HG02870 (cell line): ENCODE results near the gene ARHGEF38.
A peak's percentile ranks its signal among the peaks of the same experiment; 100 is the strongest.
"Not testable (repeated sequence)": the region's sequence is repeated elsewhere in the genome, so short reads cannot be mapped to it uniquely, and the experiment has no call there.

Experiments used
- ATAC-seq: cut with Tn5 transposase; IDR thresholded peaks from one replicate; pipeline ENCODE4 v1.9.1; 2021; ENCODE audit warnings: mild to moderate bottlenecking, moderate library complexity; ENCODE audit not compliant: unreplicated experiment

ARHGEF38 gene

GRCh38 chr4:105645440-105645839, 93.0 kb downstream of the ARHGEF38 start:
- ATAC-seq = no peak

DNA sequence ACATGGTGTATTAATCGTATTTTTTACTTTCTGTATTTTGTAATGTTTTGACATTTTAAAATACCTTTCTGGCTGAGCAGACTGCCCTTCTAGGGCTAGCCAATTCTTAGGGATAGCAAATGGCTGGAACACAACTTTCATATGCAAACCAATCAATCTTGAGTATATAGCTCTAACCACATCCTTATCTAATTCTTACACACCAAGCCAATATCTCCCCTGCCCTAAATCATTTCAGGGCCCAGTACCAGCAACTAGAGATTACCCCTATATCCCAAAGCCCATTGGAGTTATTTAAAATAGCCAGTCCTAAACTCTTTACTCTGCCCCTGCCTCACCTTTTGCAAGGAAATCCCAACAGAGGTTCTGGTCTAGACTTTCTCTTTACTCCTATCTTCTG, 97.8 kb downstream of the ARHGEF38 start:
- ATAC-seq = no peak

DNA sequence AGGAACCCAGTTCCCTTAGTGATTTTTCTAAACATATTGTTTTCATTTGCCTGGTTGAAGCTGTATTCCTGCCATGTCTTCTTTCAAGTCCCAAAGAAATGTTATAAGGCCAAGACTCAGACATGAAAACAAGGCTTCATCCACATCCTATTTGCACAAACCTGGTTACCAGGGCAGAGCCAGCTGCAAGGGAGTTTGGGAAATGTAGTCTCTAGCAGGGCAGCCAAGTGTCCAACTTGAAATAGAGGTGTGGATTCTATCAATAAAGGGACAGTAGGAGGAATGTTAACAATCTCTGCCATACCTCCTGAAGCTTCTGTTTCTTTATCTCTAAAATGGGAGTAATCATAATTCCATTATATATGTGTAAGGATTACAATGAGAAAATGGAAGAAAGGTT, 99.5 kb downstream of the ARHGEF38 start:
- ATAC-seq = no peak

DNA sequence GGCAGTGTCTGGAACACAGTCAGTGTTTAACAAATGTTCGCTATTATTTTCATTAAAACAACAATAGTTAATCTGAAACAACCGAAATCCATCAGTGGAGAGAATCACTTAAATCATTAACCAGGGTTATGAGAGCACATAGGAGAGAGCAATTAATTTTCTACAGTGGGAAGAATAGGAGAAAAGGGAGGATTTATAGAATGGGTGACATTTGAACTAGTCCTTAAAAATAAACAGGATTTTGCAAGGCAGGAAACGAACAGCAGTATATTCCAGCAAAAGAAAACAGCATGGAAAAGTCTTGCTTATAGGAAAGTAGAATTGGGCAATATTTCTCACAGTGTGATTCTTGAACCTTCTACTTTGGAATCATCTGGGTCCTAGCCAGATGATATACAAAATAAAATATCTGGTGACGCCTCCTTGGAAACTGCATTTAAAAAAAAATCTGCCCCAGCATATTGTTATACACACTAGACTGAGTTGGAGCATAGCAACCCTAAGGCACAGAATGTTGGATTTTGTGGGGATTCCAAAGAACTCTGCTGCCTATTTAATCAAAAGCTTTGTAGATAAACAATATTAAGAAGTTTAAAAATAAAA, 100.0 kb downstream of the ARHGEF38 start:
- no peak for ATAC-seq

DNA sequence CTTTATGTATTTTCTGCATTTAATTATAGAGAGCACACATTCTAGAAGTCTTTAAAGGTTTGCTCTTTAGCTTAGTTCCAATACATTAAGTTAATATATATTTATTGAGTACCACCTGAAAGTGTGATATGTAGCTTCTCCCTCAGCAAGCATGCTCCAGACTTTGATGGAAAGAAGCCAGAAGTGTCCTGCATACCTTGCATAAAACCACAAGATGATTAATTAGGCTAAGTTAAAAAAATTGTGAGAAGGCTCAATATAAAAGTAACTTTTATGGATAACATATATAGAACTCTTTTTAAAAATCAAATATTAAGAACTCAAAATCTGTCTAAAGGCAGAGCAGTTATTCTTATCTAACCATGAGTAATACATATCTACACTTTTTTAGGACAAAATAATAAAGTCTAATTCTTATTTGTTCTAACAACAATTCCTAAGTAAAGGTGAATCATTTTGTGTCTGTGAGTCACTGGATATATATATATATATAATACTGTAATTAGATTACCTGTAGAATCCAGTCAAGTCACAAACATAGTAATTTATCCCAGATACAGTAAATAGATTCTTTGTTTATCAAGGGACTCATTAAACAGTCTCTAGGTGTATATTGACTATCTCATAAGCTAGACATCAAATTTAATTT, 104.8 kb downstream of the ARHGEF38 start:
- ATAC-seq = no peak

GRCh38 chr4:105659190-105659589, 106.8 kb downstream of the ARHGEF38 start:
- ATAC-seq = no peak

GRCh38 chr4:105661028-105661427, 108.6 kb downstream of the ARHGEF38 start:
- no peak for ATAC-seq

GRCh38 chr4:105662935-105663675, 110.7 kb downstream of the ARHGEF38 start:
- ATAC-seq = no peak

DNA sequence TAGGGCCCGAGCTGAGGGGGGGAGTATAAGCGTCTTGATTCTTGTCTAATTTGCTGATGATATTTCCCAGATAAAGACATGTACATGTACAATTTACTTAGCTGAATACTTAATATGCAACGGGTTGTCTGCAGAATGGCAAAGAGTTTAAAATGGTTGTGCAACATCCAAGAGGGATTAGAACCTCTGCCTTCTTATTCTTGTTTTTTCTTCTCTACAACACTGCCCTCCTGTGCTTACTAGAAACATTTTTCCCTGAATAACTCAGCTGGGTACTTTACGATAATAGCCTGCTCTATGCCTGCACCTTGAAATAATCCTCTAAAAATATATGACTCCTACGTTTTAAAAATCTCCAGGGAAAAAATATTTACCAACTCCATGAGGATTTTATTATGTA, 114.3 kb downstream of the ARHGEF38 start:
- ATAC-seq = peak; percentile 49

GRCh38 chr4:105670684-105671083, 118.3 kb downstream of the ARHGEF38 start:
- ATAC-seq = no peak

GRCh38 chr4:105671301-105671700, 118.9 kb downstream of the ARHGEF38 start:
- ATAC-seq = no peak

DNA sequence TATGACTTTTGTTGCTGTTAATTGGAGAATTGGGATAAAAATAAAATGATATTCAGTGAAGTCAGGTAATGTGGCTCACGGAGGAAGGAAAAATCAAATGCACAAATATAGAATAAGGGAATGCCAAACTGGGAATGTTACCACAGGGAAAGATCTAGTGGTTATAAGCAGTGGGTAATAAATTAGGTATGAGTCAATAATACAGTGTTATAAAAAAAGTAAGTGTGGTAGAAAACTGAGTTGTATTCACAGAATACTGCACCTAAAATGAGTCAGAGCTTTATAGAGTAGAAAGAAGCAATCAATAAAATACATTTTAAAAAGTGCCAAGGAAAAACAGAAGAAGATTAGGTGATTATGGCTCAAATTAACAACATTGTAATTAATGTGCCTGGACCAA, 121.6 kb downstream of the ARHGEF38 start:
- no peak for ATAC-seq

DNA sequence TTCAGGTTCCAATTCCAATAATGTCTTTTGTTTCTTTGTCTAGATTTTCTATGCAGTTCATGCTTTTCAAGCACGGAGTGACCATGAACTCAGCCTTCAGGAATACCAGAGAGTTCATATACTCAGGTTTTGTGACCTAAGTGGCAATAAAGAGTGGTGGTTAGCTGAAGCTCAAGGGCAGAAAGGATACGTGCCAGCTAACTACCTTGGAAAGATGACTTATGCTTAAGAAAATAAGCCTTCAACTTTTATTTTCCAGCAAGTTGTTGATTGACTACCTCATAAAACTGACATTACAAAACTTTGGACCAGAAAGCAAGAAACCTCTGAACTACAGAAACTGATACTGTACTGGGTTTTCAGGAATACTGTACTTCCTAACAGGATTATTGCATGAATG, 125.3 kb downstream of the ARHGEF38 start:
- no peak for ATAC-seq

- ATAC-seq = no peak
Observed at GRCh38 chr4:105679186-105679585, 126.8 kb downstream of the ARHGEF38 start.

DNA sequence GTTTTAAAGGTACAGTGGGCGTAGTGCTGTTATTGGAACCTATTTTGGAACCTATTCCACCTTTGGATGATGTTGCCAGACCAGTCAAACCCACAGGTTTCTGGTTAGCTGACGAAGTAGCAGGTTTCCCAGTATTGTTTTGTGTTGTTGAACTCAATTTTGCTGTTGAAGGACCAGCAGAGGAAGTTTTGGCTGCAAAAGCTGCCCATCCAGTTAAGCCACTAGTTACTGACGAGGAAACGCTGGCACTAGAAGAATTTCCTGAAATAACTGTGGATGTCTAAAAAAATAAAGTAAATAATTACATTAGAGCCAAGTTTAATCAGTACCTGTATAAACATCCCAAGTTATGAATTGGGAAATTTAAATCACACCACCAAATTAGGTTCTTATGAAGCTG, 130.6 kb downstream of the ARHGEF38 start:
- no peak for ATAC-seq

GRCh38 chr4:105686571-105686970, 134.2 kb downstream of the ARHGEF38 start:
- peak; percentile 62 for ATAC-seq

DNA sequence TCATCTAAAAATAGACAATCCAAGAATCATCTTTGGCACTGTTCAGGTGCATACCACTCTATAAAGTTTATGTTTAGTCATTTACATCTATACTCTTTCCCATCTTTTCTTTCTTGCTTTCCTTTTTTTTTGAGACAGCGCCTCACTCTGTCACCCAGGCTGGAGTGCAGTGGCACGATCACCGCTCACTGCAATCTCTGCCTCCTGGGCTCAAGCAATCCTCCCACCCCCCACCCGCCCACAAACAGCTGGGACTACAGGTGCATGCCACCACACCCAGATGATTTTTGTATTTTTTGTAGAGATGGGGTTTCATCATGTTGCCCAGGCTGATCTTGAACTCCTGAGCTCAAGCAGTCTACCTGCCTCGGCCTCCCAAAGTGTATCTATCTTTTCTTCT, 142.4 kb downstream of the ARHGEF38 start:
- ATAC-seq = not testable (repeated sequence)

DNA sequence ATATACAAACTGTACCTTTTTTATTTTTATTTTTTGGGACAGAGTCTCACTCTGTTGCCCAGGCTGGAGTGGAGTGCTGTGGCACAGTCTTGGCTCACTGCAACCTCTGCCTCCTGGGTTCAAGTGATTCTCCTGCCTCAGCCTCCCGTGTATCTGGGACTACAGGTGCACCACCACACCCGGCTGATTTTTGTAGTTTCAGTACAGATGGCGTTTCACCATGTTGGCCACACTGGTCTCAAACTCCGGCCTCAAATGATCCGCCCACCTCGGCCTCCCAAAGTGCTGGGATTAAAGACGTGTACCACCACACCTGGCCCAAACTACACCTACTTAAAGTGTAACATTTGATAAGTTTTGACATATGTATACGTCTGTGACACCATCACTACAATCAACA, 143.4 kb downstream of the ARHGEF38 start:
- not testable (repeated sequence) for ATAC-seq

DNA sequence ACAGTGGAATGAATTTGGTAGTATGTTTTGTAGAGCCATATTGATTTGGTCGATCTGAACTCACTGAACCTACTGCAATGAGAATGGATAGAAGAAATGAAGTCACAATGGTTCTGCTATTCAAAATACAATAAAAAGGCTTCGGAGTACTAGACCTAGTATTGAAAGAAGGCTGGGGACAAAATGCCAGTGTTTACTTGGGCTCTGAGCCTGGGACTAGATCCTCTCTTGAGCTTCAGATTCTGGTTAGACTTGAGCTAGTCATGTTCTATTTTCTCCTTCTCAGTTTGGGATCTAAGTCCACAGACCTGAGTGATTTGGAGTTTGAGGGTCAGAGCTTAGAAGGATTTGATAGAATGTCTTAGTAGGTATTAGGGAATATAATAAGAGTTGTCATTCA, 146.2 kb downstream of the ARHGEF38 start:
- ATAC-seq = no peak

- no peak for ATAC-seq
Observed at GRCh38 chr4:105707782-105708180, 155.4 kb downstream of the ARHGEF38 start.

DNA sequence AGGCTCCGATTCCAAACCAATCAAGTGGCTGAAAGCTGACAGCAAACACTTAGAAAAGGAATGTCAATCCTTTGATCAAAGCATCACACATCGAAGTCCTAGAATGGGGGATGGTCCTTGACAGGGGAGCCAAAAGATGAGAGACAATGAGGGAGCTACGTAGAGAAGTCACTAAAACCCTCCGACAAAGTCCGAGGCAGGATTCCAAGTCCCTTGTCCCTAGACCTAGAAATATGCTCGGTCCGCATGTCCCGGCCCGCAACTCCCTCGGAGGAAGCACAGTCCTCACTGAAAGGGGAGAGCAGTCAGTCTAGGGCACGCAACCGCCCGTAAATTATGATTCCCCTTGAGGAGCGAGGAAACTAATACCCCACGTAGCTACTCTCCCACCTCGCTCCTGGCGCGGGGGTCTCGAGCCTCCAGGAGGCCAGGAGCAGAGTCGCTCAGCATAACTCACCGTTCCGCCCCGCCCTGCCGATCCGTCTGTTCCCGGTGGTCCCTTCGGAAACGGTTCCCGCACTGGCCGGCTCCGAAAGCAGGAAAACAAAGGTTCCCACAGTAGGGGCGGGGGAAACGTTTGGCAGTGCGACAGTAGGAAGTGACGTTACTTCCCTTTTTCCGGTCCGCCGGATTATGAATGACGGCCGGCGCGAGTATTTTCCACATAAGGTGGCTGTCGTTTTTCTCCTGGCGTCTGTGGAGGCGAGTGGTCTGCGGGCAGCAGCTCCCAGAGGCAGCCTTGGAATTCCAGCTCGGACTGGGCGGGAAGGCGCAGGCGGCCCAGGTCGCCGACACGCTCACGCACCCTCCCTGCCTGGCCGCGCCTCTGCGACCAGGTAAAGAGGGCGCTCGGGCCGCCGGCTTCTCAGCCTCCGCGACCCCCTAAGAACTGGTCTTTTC, 156.0 kb downstream of the ARHGEF38 start, which contains the start of the genes GSTCD and INTS12:
Gene GSTCD, plus strand, starts transcription at position 604 of the 900 bp plus-strand sequence. CDS start 8,830 bp downstream, outside the sequence.
Gene INTS12, minus strand, starts transcription at position 509 of the 900 bp plus-strand sequence. CDS start 8,684 bp downstream, outside the sequence.
- peak; percentile 63 for ATAC-seq
